GM12878 (cell line): ENCODE measurements around the gene ITGAV. TPM values are rescaled to one million over a fixed set of nuclear protein-coding genes. Genes with fewer than 3 reads are reported as not detected.

Experiments used
- ATAC-seq: fragments of 200-7000 bp; cut with Tn5 transposase; 3 replicates; pipeline ENCODE4 v1.9.1; 2020; ENCODE audit warnings: mild to moderate bottlenecking, moderate library complexity
- BruUV-seq: library from RNA; stranded (reverse); fragments of 400-500 nt; replicated peaks from 2 replicates; lab custom pipeline; 2021; lab: Mats Ljungman, UMichigan
- CTCF ChIA-PET: fragments of 300-600 bp; sonication (Branson Sonifier 250); formaldehyde crosslinking; extraction: SDS; loops from one replicate; lab custom pipeline; 2021; ENCODE audit warnings: inconsistent platforms; lab: Yijun Ruan, JAX
- POLR2A ChIA-PET: fragments of 350-600 bp; formaldehyde crosslinking; extraction: SDS; loops from one replicate; lab custom pipeline; 2021; ENCODE audit warnings: inconsistent platforms; lab: Charles Lee
- RAD21 ChIA-PET: fragments of 300-600 bp; sonication (Branson Sonifier 250); formaldehyde crosslinking; loops from one replicate; lab custom pipeline; 2023; ENCODE audit warnings: antibody characterized with exemption; ENCODE audit not compliant: unreplicated experiment; lab: Charles Lee
- SMC1A ChIA-PET: fragments of 300-600 bp; sonication (Branson Sonifier 250); formaldehyde crosslinking; loops from one replicate; lab custom pipeline; 2023; ENCODE audit not compliant: unreplicated experiment, uncharacterized antibody; lab: Charles Lee
- DNase-seq: peaks from one replicate; pipeline ENCODE4 v3.0.0-alpha.2; 2011; ENCODE audit warnings: low read depth, low spot score
- FAIRE-seq: peaks from 3 replicates; lab custom pipeline; 2011; peaks lifted over from hg19 to GRCh38; lab: Jason Lieb, UNC
- H2AFZ ChIP-seq: 2 replicates; pipeline ENCODE4 v1.6.0; 2011; ENCODE audit warnings: low read depth, low read length, control low read depth; ENCODE audit not compliant: control insufficient read depth
- H3K27ac ChIP-seq: 2 replicates; pipeline ENCODE4 v1.5.1; 2011; ENCODE audit warnings: control low read depth; ENCODE audit not compliant: control insufficient read depth, insufficient read depth
- H3K27me3 ChIP-seq, 2 experiments: replicated peaks in 1 of 2; 2 replicates each; pipeline versions ENCODE4 v1.6.0 to v1.6.1; 2011; ENCODE audit warnings: low read length in 1 of 2; ENCODE audit not compliant: control insufficient read depth in 2 of 2, insufficient read depth in 2 of 2
- H3K36me3 ChIP-seq, 2 experiments: 2 replicates each; pipeline ENCODE4 v1.5.1; 2011; ENCODE audit warnings: low read length in 1 of 2; ENCODE audit not compliant: control insufficient read depth in 2 of 2, insufficient read depth in 2 of 2
- H3K4me1 ChIP-seq: 2 replicates; pipeline ENCODE4 v1.6.1; 2011; ENCODE audit warnings: mild to moderate bottlenecking, low read length, moderate library complexity, mixed read lengths; ENCODE audit not compliant: control insufficient read depth, insufficient read depth
- H3K4me2 ChIP-seq: 2 replicates; pipeline ENCODE4 v1.6.0; 2011; ENCODE audit warnings: control low read depth; ENCODE audit not compliant: control insufficient read depth, insufficient read depth
- H3K4me3 ChIP-seq: fragments of 200-600 bp; sonication (generic); 2 replicates; pipeline ENCODE4 v1.5.1; 2016
- H3K79me2 ChIP-seq: 2 replicates; pipeline ENCODE4 v1.6.0; 2011; ENCODE audit warnings: low read length; ENCODE audit not compliant: control insufficient read depth, insufficient read depth
- H3K9ac ChIP-seq: 2 replicates; pipeline ENCODE4 v1.8.0; 2011; ENCODE audit warnings: low read length, control low read depth, mixed read lengths; ENCODE audit not compliant: control insufficient read depth, insufficient read depth
- H3K9me3 ChIP-seq: replicated peaks from 3 replicates; pipeline ENCODE4 v1.5.1; 2011; ENCODE audit warnings: mild to moderate bottlenecking, low read length; ENCODE audit not compliant: control insufficient read depth, insufficient read depth
- H4K20me1 ChIP-seq: 2 replicates; pipeline ENCODE4 v1.6.0; 2011; ENCODE audit not compliant: control insufficient read depth, insufficient read depth
- ATF3 ChIP-seq: IDR thresholded peaks from 2 replicates; pipeline ENCODE4 v1.6.1; 2011; ENCODE audit warnings: low read depth, mild to moderate bottlenecking, low read length, moderate library complexity, borderline replicate concordance; ENCODE audit errors: extremely low read depth
- CBX5 ChIP-seq: sonication (generic); IDR thresholded peaks from 2 replicates; pipeline ENCODE4 v1.6.1; 2016; ENCODE audit warnings: low read depth, moderate library complexity, mild to moderate bottlenecking, inconsistent platforms
- CREB1 ChIP-seq: IDR thresholded peaks from 2 replicates; pipeline ENCODE4 v1.6.1; 2012; ENCODE audit warnings: low read depth, mild to moderate bottlenecking, inconsistent platforms
- EGR1 ChIP-seq, 2 experiments: IDR thresholded peaks; 1 replicate in 1 of 2; 2 replicates in 1 of 2; pipeline ENCODE4 v1.6.1; 2011 to 2012; ENCODE audit warnings: low read depth in 2 of 2, low read length in 2 of 2, borderline replicate concordance in 1 of 2, mild to moderate bottlenecking in 1 of 2, moderate library complexity in 1 of 2
- EZH2 ChIP-seq: IDR thresholded peaks from 2 replicates; pipeline ENCODE4 v1.6.1; 2012; ENCODE audit warnings: low read depth, mild to moderate bottlenecking, control low read depth, inconsistent platforms, low read length, borderline replicate concordance; ENCODE audit not compliant: control insufficient read depth
- FOS ChIP-seq: IDR thresholded peaks from 3 replicates; pipeline ENCODE4 v1.6.1; 2011; ENCODE audit warnings: borderline replicate concordance; ENCODE audit not compliant: insufficient read length; ENCODE audit errors: extremely low read depth
- FOXK2 ChIP-seq: fragments of 450-650 bp; IDR thresholded peaks from 2 replicates; pipeline ENCODE4 v1.6.1; 2017; ENCODE audit warnings: mild to moderate bottlenecking, moderate library complexity
- GABPA ChIP-seq: IDR thresholded peaks from 2 replicates; pipeline ENCODE4 v1.6.1; 2014; ENCODE audit warnings: antibody characterized with exemption, low read depth, mild to moderate bottlenecking, inconsistent platforms
- MEF2B ChIP-seq: fragments of 450-650 bp; IDR thresholded peaks from 2 replicates; pipeline ENCODE4 v1.6.1; 2018; ENCODE audit warnings: mild to moderate bottlenecking, moderate library complexity; ENCODE audit not compliant: partially characterized antibody, poor library complexity, severe bottlenecking
- NBN ChIP-seq: fragments of 450-650 bp; IDR thresholded peaks from 2 replicates; pipeline ENCODE4 v1.6.1; 2016
- NFYA ChIP-seq: IDR thresholded peaks from 2 replicates; pipeline ENCODE4 v1.6.1; 2011; ENCODE audit warnings: low read depth, mild to moderate bottlenecking, low read length, improper control_type of control experiment, borderline replicate concordance
- NKRF ChIP-seq: fragments of 450-650 bp; conservative IDR thresholded peaks from 2 replicates; pipeline ENCODE4 v1.6.1; 2017; ENCODE audit warnings: mild to moderate bottlenecking, moderate library complexity
- NR2C1 ChIP-seq: fragments of 450-650 bp; IDR thresholded peaks from 2 replicates; pipeline ENCODE4 v1.6.1; 2017; ENCODE audit warnings: antibody characterized with exemption, mild to moderate bottlenecking, moderate library complexity
- RUNX3 ChIP-seq: IDR thresholded peaks from 2 replicates; pipeline ENCODE4 v1.6.1; 2012; ENCODE audit warnings: low read length, inconsistent platforms
- SMAD1 ChIP-seq: fragments of 450-650 bp; IDR thresholded peaks from 2 replicates; pipeline ENCODE4 v1.6.1; 2018; ENCODE audit warnings: mild to moderate bottlenecking, low read depth; ENCODE audit not compliant: partially characterized antibody
- SP1 ChIP-seq: IDR thresholded peaks from one replicate; pipeline ENCODE4 v1.6.1; 2011; ENCODE audit warnings: low read depth, low read length
- ZNF207 ChIP-seq: fragments of 450-650 bp; IDR thresholded peaks from 2 replicates; pipeline ENCODE4 v1.6.1; 2014; ENCODE audit warnings: antibody characterized with exemption, mild to moderate bottlenecking, borderline replicate concordance
- ZNF24 ChIP-seq: fragments of 450-650 bp; IDR thresholded peaks from 2 replicates; pipeline ENCODE4 v1.6.1; 2017; ENCODE audit warnings: antibody characterized with exemption, mild to moderate bottlenecking
- WGBS: methylation state at CpG from one replicate; pipeline ENCODE4 v1.1.6; 2016; ENCODE audit warnings: low lambda C conversion rate; ENCODE audit not compliant: insufficient replicate concordance, insufficient coverage; ENCODE audit errors: missing lambda C conversion rate; 5-methylcytosine and 5-hydroxymethylcytosine counted together
- in situ Hi-C: fragments of 300-500 bp; cut with MboI; formaldehyde crosslinking; loops from 9 replicates; pipeline ENCODE4 v1.14.3; 2018; ENCODE audit warnings: mixed read lengths
- intact Hi-C: fragments of 100-400 bp; cut with micrococcal nuclease; formaldehyde crosslinking; loops from one replicate; pipeline ENCODE4 v1.14.2; 2022; ENCODE audit not compliant: unreplicated experiment
- polyA plus RNA-seq, 11 experiments: library from polyadenylated mRNA; depleted of rRNA in 4 of 11; unstranded in 6 of 11; stranded (reverse) in 5 of 11; fragments of >200 nt; fragmentation: Nextera tagmentation in 4 of 11; fragmentation: Illumina TruSeq in 1 of 11; extraction: Ambion mirVana in 4 of 11; extraction: Trizol in 1 of 11; gene quantifications; 1 replicate in 1 of 11; 2 replicates in 10 of 11; pipeline versions ENCODE4 v1.2.1 to v1.2.3, GENCODE V29; 2011 to 2016; ENCODE audit warnings: inconsistent platforms in 2 of 11, missing spikeins in 2 of 11, low read depth in 1 of 11
- total RNA-seq, 4 experiments: library from RNA; depleted of rRNA in 3 of 4; stranded (reverse); fragments of >200 nt in 3 of 4; fragmentation: Illumina TruSeq in 1 of 4; extraction: Trizol in 1 of 4; gene quantifications; 2 replicates each; pipeline versions ENCODE4 v1.2.1 to v1.2.3, GENCODE V29; 2013 to 2021

Gene ITGAV
- total and polyA plus RNA-seq, 10 of the 15 experiments (the other 5 are each of a cell fraction or from before 2014, with no cell fraction given): 2.1 to 10.8 (median 6.1) TPM

- TF ChIP-seq ATF3 (no peak), SMAD1 (no peak), NFYA (no peak), ZNF24 (no peak), CBX5 (no peak), MEF2B (no peak)
Measured at GRCh38 chr2:186691900-186692299, 102.0 kb downstream of the ITGAV start (continued).

- ChIA-PET SMC1A (interaction anchor here (0.9 to 1.1 kb wide), 2 partner anchors 62 to 458 kb away, joined by 3 to 4 read pairs; no protein-coding TSS in a partner anchor), POLR2A (interaction anchor here (0.6 kb wide), 1 partner anchor 1416 kb away, joined by 3 read pairs; no protein-coding TSS in a partner anchor)
- H3K79me2 ChIP-seq: no peaks in the 10 kb centered on the region
- H3K9ac ChIP-seq: peak overlapping the region; percentile 57; the same call in 1 of the 2 replicates
- no peaks in the 10 kb centered on the region for H3K27me3 ChIP-seq
- peak overlapping the region; percentile 58; the same call in 1 of the 2 replicates for H3K4me3 ChIP-seq
- H3K4me2 ChIP-seq: peak overlapping the region; percentile 48
- H3K4me1 ChIP-seq: no peaks in the 10 kb centered on the region
- intact Hi-C loops: no loop called here
- H4K20me1 ChIP-seq: no peaks in the 10 kb centered on the region
- H3K9me3 ChIP-seq: no peaks in the 10 kb centered on the region
- BruUV-seq: no TSS peak
- WGBS: 75% methylated on average over 7 of the region's 7 CpGs
- no peak for TF ChIP-seq NR2C1
- TF ChIP-seq EGR1 (IDR thresholded peaks at IDR 0.05; ENCODE audit: borderline replicate concordance in 1 of 2, low read depth in 2 of 2, low read length in 2 of 2): no peak
- no peak for TF ChIP-seq EZH2
- no peak for TF ChIP-seq FOXK2
- no peak for TF ChIP-seq GABPA
- no peak for TF ChIP-seq CREB1
- TF ChIP-seq FOS: no peak
- TF ChIP-seq ZNF207: no peak
- no peak for TF ChIP-seq SP1
- TF ChIP-seq NKRF: no peak
- TF ChIP-seq MEF2B: no peak
- TF ChIP-seq RUNX3: no peak
- TF ChIP-seq NBN: no peak
- TF ChIP-seq, all 136 proteins: peak for 0
- FAIRE-seq: no peak
- in situ Hi-C loops: no loop called here
- no peak for DNase-seq
- Histone ChIP-seq H3K36me3 (no peaks in the 10 kb centered on the region), H3K27ac (no peak overlapping the region), H2AFZ (peak overlapping the region; percentile 92)
- ChIA-PET RAD21 (no interaction called here), CTCF (interaction anchor here (1.9 kb wide), 1 partner anchor 189 kb away, joined by 4 read pairs; no protein-coding TSS in a partner anchor)
- no peak for ATAC-seq
Measured at GRCh38 chr2:186693446-186693832, 103.6 kb downstream of the ITGAV start.
